ENCODE results near the gene TRAPPC4.
"Not testable (repeated sequence)": the region's sequence is repeated elsewhere in the genome, so short reads cannot be mapped to it uniquely, and the experiment has no call there.

The TRAPPC4 gene

DNA sequence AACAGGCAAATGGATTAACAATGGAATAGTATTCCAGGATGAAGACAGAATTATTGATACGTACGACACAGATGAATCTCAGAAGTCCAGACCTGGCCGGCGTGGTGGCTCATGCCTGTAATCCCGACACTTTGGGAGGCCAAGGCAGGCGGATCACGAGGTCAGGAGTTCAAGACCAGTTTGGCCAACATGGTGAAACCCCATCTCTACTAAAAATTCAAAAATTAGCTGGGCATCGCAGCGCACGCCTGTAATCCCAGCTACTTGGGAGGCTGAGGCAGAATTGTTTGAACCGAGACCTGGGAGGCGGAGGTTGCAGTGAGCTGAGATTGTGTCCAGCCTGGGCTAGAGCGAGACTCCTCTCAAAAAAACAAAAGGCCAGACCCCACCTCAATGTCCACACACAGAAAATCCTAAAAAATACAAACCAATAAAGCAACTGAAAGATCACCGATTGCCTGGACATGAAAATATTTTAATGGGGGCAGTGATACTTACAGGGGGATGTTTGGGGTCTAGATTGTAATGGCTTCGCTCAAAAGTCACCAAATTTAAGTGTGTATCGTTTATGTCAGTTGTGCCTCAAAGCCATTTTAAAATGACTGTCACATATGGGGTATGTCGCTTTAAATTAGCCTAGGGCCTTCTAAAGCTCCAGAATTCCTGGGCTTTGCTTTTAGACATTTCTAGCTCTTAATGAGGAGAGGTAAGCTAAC lies 4.2 kb upstream of the TRAPPC4 start:
- no peak for DNase-seq

DNA sequence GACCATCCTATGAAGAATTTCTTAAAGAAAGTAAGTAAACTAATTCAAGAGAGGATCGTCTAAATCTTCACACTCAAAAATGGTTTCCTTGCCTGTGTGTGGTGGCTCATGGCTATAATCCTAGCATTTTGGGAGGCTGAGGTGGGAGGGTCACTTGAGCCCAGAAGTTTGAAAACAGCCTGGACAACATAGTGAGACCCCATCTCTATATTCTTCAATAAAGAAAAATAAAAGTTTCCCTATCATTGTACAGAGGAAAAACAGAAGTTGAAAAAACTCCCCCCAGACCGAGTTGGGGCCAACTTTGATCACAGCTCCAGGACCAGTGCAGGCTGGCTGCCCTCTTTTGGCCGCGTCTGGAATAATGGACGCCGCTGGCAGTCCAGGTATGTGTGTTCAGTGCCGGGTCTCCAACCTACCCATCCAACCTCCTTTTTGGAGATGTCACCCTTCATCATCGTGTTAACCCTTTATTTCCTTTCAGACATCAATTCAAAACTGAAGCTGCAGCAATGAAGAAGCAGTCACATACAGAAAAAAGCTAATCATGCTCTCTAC lies 3.4 kb upstream of the TRAPPC4 start:
- no peak for DNase-seq

DNA sequence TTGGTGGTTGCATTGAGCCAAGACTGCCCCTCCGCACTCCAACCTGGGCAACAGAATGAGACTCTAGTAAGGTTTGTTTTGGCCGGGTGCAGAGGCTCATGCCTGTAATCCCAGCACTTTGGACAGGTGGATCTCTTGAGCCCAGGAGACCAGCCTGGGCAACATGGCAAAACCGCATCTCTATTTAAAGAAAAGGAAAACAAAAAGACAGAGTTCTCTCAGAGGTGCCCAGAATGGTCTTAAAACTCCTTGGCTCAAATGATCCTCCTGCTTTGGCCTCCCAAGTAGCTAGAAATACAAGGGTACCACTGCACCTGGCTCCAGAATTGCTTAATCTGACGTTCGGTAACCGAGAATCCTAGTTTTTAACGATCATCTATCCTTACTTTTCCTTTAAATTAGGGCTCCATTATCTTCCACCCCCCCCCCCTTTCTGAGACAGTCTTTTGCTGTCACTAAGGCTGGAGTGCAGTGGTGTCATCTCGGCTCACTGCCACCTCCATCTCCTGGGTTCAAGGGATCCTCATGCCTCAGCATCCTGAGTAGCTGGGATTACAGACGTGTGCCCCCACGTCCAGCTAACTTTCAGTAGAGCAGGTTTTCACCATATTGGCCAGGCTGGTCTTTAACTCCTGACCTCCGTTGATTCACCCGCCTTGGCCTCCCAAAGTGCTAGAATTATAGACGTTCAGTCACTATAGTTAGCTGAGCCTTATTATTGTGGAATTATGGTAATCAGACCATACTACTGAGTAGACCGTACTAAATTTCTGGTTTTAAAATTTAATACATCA lies 2.2 kb upstream of the TRAPPC4 start:
- no peak for DNase-seq

DNA sequence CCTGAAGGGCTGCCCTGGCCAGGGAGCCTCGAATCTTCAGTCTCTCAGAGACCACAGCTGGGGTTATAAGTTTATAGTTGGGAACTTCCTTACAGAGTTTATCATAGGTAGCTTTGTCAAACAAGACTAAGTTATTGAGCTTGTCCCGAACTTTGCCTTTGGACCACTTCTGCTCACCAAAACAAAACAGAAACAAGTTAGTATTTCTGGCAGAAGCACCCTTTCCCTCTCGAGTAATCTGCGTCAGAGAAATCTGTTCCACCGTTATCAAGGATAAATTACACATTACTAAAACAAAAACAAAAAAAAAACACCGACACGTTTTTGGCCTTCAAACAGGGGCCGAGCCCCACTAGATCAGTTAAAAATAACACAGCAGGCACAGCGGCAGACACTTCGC lies 1.2 kb upstream of the TRAPPC4 start:
- DNase-seq = not testable (repeated sequence)

DNA sequence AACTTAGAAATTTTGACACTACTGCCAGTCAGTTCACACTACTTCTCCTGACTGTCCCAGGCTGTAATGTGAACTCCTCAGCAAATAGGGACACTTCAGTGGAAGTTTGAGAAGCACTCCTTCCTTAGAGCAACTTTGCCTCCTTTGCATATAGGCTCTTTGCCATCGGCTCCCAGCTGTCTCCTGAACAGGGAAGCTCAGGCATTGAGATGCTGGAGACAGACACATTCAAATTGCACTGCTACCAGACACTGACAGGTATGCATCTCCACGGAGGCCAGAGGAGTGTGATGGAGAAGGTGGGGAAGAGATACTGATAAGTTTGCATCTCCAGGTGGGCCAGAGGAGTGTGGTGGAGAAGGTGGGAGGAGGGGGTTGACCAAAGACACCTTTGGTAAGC lies 1.4 kb downstream of the TRAPPC4 start:
- DNase-seq = no peak

DNA sequence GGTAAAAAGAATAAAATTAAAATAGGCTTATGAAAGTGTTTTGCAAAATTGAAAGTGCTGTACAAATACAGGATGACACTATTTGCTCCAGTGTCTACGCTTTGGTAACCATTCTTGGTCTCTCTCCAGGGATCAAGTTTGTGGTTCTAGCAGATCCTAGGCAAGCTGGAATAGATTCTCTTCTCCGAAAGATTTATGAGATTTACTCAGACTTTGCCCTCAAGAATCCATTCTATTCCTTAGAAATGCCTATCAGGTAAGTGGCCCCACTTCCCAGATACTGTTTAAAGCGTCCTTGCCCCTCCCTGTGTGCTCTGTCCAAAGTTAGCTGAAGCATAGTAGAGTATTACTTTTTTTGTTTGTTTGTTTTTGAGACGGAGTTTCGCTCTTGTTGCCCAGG lies 3.1 kb downstream of the TRAPPC4 start:
- DNase-seq = no peak

DNA sequence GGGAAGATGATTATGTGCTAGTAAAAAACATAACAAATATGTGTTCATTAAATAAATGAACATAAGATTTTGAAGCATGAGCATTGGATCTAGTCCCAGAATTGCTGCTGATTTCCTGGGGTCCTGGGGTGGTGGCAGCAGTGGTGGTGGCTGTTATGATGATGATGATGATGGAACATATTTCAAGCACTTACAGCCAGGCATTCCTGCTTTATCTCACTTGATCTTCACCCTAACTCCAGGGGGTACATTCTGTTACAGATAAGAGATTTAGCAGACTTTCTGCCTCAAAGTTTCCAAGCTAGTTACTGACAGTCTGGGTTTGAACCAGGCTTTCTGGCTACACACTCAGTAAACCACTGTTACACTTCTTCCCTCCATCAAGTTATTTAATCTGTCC lies 5.2 kb downstream of the TRAPPC4 start:
- no peak for DNase-seq

DNA sequence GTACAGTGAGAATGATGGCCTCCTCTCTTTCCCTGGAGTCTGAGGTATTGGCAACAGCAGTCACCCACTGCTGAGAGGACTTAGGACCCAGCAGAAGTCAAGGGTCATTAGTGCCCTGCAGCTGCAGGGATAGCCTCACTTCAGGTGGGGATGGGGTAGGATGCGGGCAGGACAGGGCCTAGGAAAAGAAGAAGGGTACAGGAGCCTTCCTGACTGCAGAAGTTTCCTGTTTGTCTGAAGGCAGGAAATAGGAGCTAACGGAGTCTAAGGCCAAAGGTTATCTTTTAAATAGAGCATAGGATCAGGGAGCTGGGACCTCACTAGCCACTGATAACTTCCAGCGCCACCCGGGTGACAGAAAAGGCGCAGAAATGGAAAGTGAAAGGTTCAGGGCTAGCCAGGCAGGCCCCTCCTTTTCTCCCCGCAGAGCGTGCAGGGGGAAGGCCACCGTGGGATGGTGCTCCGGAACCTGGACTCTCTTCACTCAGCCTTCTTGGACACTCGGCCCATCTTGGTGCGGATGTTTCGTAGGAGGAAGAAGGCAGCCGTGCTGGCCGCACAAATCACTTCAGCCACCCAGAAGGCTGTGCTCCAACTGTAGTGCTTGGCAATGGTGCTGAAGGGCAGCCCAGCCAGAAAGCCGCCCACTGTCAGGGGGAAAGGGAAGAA lies 6.0 kb downstream of the TRAPPC4 start:
- no peak for DNase-seq

DNA sequence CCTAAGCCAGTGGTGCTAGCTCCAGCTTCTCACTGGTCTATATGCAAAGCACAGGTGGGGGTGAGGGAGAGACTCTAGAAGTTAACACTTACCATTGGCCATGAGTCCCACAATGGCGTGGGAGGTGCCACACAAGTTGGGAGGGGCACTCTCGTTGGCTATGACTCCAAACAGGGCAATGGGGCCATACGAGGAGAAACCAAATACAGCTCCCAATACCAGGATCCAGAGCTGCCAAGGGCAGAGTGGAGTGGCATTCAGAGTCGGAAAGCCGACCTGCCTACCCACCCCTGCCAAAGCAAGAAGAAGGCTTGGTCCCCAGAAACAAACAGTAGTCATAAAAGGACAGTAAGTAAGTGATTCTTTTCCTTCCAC lies 6.5 kb downstream of the TRAPPC4 start:
- no peak for DNase-seq

DNA sequence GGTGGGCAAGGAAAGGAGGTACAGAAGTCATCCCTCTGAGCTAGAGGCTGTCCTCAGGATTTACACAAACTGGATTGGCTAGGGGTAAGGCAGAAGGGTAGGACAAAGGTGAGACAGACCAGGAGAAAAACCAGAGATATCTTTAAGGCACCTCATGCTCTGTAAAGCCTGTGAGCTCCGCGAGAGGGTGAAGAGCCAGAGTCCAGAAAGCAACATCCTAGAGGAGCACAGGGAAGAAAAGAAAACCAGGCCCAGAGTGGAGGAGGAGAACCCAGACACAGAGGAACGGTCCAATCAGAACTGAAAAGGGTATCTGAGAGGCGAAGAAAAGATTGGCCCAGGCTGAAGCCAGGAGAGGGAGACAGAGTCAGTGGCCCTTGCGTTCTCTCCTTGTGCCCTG lies 7.0 kb downstream of the TRAPPC4 start:
- no peak for DNase-seq

DNA sequence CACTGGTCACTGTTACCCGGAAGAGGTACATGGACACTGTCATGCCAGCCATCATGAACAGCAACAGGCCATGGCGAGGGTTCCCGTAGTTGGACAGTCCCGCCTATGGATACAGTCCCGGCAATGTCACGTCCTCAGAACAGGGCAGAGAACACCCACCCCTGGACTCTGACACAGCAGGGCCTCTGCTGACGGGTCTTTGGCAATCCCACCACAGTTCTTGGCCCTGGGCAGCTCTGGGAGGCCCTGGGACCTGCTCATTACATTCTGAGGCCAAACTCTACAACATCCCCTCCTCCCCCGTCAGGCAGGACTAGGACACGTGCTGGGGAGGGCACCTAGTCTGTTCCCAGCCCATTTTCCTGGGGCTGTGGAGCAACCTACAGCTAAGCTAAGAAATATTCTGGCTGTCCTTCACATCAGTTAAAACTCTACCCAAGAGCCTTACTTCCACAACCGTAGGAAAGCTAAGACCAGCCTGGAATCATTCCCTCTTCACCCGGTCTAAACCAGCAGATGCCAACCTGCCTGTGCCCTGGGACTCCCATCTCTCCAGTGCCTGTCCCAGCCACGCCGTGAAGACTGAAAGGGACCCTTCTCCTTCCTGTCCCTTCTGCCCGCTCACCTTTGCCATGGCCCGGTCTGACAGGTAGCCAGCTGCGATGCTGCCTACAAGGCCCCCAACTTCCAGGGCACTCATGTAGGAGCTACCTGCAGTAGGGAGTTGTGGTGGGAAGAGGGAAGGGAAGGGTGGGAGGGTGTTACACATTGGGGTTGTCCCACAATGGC lies 7.6 kb downstream of the TRAPPC4 start:
- DNase-seq = no peak

DNA sequence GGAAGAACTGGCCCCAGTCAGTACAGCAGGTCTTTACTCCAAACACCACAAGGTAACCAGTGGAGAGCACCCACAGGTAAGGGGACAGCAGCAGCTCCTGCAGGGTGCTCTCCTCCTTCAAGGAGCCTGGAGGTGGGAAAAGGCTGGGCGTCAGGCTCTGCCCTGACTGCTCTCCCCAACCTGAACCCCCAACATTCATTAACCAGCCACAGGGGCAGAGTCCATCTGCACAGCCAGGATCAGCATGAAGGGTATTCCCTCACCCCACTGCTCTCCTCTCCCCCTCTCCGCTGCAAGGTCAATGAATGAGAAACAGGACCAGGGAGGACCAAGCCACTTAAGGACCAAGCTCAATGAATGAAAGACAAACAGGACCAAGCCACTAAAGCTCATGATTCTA lies 8.4 kb downstream of the TRAPPC4 start:
- no peak for DNase-seq

DNA sequence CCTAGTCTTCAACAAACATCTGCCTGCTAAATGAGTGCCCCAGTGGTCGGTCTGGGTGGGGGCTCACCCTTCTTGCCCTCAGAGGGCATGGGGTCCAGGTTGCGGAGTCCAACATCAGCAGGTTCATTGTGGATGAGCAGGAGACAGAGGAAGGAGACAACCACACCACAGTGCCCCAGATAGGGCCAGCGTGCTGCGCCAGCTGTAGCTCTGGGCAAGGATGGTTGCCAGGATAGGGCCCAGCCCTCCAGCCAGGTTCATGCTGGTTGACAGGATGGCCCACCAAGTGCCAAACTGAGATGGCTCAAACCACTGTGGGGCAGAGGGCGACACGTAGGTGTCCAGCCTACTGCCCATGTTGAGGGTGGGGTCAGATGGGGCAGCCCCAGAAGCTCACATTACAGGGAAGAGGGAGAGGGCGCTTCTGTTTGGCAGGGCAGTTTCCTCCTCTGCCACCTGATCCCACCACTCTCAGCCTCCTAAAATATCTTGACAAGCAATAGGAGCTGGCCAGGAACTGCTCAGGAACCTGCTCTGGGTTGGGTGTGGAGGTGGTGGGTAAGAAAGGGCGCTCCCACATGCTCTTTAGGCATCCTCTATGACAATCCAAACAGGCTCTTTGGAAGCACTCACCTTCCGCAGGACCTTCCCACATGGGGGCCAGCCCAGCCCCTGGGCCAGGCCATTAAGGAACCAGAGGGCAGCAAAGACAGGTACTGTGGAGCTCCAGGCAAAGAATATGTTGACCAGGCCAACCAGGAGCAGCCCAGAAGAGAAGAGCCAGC lies 9.2 kb downstream of the TRAPPC4 start:
- DNase-seq = no peak

DNA sequence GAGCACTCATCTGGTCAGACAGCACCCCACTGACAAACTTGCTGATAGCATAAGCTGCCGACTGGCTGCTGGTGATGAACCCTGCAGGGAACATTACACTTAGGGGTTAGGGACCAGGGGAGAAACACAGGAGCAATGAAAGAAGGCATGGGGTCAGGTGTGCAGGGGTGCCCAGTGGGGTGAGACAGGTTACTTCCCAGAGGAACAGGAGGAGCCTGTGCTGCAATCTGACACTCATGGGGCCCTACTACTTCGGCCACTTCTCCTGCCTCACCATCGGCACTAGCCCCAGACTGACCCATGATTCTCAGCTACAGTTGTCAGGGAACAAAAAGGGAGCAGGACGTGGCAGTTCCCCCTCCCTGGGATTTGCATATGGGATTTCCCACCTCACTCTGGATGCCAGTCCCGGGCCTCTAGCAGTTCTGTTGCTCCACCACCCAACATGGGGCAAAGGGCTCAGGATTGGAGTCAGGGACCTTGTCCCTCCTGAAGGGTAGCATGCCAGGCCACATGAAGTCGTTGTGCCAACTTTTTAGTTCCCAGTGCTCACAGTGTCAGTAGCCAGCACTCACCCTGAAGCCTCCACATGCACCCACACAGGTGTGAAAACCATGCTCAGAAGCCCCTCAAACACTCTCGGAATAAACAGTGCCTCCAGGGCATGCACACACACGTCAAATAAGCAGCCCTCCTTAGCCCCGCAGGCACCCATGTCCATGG lies 9.9 kb downstream of the TRAPPC4 start:
- DNase-seq = no peak

DNA sequence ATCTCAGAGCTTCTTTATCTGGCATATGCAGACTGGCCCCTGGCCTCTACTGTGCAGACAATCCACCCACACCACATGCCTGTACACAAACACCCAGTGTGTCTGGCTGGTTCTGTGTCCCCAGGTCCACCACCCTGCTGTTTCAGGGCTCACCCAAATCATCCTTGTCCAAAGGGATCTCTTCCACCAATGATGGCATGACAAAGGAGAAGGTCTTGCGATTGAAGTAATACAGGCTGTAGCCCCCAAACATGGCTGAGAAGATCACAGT lies 10.4 kb downstream of the TRAPPC4 start:
- no peak for DNase-seq

DNA sequence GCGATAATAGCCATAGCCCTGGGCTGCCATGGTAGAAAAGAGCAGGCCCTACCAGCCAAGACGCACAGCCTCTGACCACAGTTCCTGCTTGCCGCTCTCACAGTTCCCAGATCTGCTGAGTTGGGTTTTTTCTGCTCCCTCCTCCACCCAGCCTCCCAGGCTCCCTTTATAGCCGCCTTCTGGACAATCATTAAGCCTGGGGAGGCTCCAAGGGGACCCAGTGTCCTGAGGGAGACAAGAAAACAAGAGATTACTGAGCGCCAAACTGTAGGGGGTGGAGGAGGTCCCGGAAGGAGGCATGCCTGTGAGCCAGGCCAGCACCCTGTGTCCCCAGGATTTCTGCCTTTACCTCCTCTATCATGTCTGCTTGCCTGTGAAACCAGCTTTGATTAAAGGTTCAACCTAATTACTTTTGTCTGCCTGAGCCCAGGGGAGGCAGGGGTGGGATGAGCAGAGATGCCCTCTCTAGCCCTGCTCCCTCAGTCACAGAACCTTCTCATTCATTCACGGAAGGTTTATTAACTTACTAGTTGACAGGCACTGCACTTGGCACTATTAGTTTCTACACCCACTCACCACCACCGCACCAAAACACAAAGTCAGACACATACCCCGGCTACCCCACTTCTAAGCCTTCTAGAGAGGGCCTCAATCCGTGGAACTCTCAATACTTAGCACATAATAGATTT lies 10.9 kb downstream of the TRAPPC4 start:
- no peak for DNase-seq

DNA sequence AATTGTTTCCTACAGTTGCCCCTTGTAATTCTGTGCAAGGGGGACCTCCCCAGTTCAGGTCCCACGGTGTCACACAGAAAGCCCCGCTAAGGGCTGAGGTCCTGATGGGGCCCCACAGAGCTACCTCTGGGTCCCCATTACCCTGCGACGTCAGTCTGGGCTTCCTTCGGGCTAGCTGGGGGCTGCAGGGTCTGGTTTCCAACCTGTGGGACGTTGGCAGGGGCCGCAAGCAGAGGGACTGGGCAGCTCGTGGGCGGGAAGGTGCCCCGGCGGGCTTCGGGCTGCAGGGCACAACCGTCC lies 11.4 kb downstream of the TRAPPC4 start:
- no peak for DNase-seq

DNA sequence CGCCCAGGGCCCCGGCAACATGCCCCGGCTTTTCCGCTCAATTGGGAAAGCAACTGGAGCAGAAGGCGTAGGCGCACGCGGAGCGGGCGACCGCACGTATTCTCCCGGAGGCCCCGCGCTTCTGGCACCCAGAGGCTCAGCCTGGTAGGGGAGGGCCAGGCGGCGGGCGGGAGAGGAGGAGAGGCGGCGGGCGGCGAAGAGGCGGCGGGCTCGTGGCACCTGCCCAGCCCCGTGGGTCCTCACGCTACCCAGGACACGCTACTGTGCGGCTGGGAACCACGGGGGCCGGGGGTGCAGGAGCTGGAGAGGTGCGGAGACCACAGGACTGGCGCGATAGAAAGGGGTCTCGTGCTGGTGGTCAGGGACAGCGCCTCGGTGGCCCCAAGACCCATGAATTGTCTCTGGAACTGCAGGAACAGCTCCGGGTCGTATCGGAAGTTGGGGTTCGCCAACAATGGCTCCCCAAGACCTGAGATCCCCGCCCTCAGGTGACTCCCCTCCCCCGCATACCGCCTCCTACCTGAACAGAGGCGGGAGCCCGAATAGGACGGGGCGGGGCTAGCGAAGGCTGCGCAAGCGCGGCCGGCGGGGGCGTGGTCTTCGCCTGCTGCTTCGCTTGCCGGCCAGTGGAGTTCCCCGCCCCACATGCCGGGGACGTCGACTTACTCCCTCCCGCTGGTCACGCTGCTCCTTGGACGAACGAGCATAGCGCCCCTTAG lies 11.9 kb downstream of the TRAPPC4 start, which contains the start of gene SLC37A4:
Gene SLC37A4, minus strand, starts transcription at position 549 of the 719 bp plus-strand sequence.
- DNase-seq = peak; percentile 95 to 99

DNA sequence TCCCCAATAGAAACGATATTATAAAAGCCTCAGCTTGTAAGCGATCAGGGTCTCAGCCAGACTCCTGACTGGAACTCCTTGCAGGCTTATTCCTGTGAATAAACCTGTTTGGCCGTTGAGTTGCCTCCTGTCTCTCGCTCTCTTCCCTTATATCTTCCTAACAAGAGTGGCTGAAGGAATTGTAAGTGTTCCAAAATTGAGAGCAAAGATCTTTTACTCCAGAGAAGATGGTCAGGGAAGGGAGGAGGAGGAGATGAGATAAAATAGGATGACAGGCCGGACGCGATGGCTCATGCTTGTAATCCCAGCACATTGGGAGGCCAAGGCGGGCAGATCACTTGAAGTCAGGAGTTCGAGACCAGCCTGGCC lies 13.3 kb downstream of the TRAPPC4 start:
- no peak for DNase-seq

DNA sequence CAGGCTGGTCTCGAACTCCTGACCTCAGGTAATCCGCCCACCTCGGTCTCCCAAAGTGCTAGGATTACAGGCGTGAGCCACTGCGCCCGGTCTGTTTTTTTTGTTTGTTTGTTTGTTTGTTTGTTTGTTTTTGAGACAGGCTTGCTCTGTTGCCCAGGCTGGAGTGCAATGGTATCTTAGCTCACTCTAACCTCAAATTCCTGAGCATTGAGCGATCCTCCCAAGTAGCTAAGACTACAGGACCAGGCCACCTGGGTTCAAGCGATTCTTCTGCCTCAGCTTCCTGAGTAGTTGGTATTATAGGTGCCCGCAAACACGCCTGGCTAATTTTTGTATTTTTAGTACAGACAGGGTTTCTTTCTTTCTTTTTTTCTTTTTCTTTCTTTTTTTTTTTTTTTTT lies 14.9 kb downstream of the TRAPPC4 start:
- not testable (repeated sequence) for DNase-seq

DNA sequence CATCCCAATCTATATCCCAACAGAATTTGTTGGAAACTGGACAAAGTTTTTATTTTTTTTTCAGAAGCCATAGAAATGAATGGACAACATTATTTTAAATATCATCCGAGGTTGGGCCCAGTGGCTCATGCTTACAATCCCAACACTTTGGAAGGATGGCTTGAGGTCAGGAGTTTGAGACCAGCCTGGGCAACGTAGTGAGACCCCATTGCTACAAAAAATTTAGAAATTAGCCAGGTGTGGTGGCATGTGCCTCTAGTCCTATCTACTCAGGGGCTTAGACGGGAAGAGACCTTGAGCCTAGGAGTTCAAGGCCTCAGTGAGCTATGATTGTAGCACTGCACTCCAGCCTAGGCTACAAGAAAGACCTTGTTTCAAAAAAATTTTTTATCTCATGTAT lies 16.2 kb downstream of the TRAPPC4 start:
- DNase-seq = no peak
